ENCODE results near the gene FGF11.
A peak's percentile ranks its signal among the peaks of the same experiment; 100 is the strongest.
"Not testable (repeated sequence)": the region's sequence is repeated elsewhere in the genome, so short reads cannot be mapped to it uniquely, and the experiment has no call there.

The FGF11 gene

DNA sequence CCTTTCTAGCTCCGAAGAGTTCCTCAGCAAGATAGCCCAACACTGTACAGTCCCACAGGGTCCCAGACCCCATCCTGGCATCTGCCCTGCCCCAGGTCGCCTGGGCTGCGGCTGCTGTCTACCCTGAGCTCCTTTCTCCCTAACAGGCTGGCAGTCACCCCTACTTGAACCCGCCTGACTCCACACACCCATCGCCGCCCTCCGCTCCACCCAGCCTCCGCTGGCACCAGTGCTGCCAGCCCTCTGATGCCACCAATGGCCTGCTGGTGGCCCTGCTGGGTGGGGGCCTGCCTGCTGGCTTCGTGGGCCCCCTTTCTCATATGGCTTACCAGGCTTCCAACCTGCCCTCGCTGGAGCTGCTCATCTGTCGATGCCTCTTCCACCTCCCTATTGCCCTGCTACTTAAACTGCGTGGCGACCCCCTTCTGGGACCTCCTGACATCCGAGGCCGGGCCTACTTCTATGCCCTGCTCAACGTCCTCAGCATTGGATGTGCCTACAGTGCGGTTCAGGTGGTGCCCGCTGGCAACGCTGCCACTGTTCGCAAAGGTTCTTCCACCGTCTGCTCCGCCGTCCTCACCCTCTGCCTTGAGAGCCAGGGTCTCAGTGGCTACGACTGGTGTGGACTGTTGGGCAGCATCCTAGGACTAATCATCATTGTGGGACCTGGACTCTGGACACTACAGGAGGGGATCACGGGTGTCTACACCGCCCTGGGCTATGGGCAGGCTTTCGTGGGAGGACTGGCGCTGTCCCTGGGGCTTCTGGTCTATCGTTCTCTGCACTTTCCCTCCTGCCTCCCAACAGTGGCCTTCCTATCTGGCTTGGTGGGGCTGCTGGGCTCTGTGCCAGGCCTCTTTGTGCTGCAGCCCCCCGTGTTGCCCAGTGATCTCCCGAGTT, 42.8 kb downstream of the FGF11 start:
- not testable (repeated sequence) for DNase-seq

DNA sequence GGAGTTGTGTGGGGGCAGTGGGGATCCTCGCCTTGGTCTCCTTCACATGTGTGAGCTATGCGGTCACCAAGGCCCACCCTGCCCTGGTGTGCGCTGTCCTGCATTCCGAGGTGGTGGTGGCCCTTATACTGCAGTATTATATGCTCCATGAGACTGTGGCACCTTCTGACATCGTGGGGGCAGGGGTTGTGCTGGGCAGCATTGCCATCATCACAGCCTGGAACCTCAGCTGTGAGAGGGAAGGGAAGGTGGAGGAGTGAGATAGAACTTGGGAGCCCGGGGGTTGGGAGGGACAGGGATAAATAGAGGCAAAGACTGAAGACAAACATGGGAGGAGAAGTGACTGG, 43.4 kb downstream of the FGF11 start:
- not testable (repeated sequence) for DNase-seq

DNA sequence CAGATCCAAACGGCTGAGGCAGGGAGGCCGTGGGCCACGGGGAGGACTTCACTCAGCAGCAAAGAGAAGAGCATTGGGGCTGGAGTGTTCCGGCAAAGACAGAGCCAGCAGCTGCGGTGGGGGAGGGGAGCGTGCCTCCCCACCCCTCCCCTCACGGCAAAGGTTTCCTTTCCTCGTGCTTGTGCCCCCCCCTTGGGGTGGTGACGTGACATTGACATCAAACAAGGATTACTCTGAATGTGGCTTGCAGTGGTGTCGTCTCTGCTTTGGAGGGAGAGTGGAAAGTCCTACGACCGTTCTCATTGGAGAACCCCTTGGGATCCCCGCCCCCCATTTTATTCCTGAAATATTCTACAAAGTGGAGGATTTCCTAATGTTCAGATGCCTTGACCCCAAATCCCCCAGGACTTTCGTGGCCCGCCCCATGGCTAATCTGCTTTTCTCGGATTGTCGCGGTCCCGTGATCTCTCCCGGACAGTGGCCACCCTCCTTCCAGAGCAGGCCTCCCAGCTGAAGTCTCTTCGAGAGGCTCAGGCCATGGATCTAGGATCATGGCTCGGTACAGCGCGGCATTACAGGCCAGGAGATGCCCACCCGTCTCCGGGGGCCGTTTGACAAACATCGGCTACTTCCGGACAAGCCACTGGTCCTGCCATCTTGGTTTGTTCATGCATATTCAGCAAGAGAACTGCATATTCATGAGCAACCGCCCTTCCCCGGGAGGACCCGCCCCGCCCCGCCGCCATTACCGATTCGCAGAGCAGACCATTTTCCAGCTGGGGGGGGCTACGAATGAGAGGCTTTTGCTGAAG, 44.1 kb downstream of the FGF11 start:
- DNase-seq = peak; percentile 71

DNA sequence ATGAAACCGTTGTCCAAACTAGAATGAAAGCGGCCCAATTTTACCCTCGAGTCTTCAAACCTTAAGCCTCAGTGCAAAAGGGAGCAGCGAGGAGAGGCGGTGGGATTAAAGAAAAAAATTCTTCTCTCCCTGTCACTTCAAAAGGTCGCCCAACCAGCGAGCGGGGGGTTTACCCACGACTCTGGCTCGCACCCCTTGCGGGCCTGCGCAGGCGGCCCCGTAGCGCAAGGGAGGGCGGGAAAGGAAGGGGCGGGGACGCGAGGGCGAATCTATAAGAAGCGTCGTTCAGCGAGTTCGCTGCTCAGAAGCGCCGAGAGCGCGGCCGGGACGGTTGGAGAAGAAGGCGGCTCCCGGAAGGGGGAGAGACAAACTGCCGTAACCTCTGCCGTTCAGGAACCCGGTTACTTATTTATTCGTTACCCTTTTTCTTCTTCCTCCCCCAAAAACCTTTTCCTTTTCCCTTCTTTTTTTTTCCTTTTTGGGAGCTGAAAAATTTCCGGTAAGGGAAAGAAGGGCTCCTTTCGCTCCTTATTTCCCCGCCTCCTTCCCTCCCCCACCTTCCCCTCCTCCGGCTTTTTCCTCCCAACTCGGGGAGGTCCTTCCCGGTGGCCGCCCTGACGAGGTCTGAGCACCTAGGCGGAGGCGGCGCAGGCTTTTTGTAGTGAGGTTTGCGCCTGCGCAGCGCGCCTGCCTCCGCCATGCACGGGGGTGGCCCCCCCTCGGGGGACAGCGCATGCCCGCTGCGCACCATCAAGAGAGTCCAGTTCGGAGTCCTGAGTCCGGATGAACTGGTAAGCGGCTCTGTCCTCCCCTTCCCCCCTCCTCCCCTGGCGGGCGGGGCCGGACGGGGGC, 45.0 kb downstream of the FGF11 start, which contains the start of gene POLR2A:
Gene POLR2A, plus strand, starts transcription at position 300 of the 852 bp plus-strand sequence.
- peak; percentile 79 for DNase-seq

DNA sequence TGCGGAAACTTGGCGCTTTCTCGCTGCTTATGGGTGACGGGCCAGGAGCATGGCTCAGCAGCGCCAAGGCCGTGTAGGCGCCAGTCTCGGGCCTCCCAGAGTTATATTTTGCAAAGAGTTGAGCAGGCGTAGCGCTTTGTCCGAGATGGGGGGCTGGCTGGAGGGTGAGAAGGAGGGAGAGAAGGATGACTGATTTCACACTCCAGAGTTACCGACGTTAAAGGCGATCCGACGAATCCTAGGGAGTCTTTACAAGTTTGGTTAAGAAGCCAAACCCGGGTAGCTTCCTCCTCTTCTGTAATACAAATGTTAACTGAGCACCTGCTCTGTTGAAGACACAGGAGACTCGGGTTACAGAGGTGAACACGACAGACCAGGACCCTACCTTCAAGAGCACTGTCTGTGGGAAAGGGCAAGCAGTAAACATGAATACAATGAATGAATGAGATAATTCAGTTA, 45.6 kb downstream of the FGF11 start:
- no peak for DNase-seq

DNA sequence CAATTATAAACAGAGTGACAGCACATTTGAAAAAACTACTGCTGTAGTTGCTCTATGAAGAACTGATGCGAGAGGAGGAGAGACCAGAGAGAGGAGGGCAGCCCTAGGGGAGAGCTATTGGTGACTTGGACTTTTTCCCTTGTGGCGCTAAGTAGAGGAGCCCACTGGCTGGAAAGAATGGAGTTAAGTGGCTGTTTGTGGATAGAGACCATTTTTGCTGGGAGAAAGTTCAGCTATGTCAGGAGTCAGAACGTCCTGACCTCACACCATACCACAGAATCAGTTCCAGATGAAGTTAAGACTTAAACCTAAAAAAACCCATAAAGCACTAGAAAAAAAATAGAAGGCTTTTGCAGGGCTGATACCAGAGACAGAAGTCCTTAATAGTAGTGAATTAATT, 46.9 kb downstream of the FGF11 start:
- no peak for DNase-seq

DNA sequence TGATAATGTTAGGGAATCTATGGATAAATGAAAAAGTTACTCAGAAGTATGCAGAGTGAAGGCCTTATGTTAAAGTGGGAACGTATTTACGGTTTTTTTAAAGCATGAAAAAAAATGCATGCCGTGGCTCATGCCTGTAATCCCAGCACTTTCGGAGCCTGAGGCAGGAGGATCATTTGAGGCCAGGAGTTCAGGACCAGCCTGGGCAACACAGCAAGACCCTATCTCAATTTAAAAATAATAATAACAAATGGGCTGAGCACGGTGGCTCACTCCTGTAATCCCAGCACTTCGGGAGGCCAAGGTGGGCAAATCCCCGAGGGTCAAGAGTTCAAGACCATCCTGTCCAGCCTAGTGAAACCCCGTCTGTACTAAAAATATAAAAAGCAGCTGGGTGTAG, 50.8 kb downstream of the FGF11 start:
- no peak for DNase-seq

DNA sequence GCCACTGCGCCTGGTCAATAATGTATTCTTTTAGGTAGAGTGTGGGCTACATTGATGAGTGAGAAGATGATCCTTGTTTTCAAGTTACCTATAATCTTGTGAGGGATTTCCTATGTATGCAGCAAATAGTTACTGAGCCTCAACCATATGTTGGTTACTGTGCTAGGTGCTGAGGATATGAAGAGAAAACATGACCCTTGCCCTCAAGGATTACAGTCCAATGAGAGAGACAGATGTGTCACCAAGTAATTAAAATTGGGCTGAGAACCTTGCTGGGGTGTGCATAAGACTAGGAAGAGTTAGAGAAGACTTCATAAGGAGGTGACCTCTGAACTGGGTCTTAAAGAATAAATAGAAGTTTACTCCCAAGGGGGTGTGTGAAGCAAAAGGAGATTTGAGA, 52.3 kb downstream of the FGF11 start:
- no peak for DNase-seq

DNA sequence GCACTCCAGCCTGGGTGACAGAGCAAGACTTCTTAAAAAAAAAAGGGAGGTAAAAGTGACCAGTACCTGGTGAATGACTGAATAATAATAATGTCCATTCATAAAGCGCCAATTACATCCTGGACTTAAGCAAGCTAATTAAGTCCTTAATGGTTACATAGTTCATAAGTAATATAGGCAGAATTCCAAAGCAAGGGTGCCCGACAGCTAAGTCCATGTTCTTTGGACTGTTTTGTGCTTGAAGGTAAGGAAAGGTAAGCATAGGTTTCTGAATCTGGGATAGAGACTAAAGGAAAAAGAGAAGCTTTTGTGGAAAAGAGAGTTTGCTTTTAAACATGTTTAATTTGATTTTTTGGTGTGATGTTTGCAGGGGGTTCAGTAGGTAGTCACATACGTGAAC, 54.6 kb downstream of the FGF11 start:
- DNase-seq = no peak
